ENCODE data around the gene KRTAP9-4.
"Not testable (repeated sequence)": the region's sequence is repeated elsewhere in the genome, so short reads cannot be mapped to it uniquely, and the experiment has no call there.

Gene KRTAP9-4

GRCh38 chr17:41267711-41268110 is 18.2 kb downstream of the KRTAP9-4 start:
- no peak for DNase-seq

- not testable (repeated sequence) for DNase-seq
Observed at GRCh38 chr17:41271323-41271722, 21.8 kb downstream of the KRTAP9-4 start.

GRCh38 chr17:41271858-41272257 is 22.4 kb downstream of the KRTAP9-4 start:
- DNase-seq: no peak

- DNase-seq: not testable (repeated sequence)
Observed at GRCh38 chr17:41275648-41276190, 26.2 kb downstream of the KRTAP9-4 start, which contains the start of gene KRTAP9-7. Gene KRTAP9-7, plus strand, starts transcription at chr17:41275698. Its CDS starts 0 bp downstream, at chr17:41275698.

GRCh38 chr17:41278176-41278955 is 28.9 kb downstream of the KRTAP9-4 start:
- peak; percentile 39 for DNase-seq

GRCh38 chr17:41284043-41284442 is 34.6 kb downstream of the KRTAP9-4 start:
- DNase-seq: peak; percentile 48

GRCh38 chr17:41284546-41284945 is 35.1 kb downstream of the KRTAP9-4 start:
- peak; percentile 60 for DNase-seq

- no peak for DNase-seq
Observed at GRCh38 chr17:41287050-41287449, 37.6 kb downstream of the KRTAP9-4 start.

GRCh38 chr17:41294016-41294415 is 44.5 kb downstream of the KRTAP9-4 start:
- no peak for DNase-seq

GRCh38 chr17:41296846-41297245 is 47.4 kb downstream of the KRTAP9-4 start:
- DNase-seq: no peak

GRCh38 chr17:41298458-41299135 is 49.1 kb downstream of the KRTAP9-4 start:
- no peak for DNase-seq

Data from NCI-H226 (cell line).